Stimulated activated CD8-positive, alpha-beta memory T cell treated with anti-CD3 and anti-CD28 coated beads, Interleukin-12 subunit alpha, Interleukin-12 subunit beta, amount 100 ng/mL, for 1 hour (primary cell): ENCODE measurements around the gene SCAF4.

Experiments used
- DNase-seq: peaks from one replicate; pipeline ENCODE4 v3.0.0-alpha.2; 2020; ENCODE audit warnings: low read depth

SCAF4 gene

GRCh38 chr21:31711745-31712285 is 20.1 kb downstream of the SCAF4 start:
- no peak for DNase-seq

- DNase-seq = no peak
Measured at GRCh38 chr21:31711326-31711725, 20.6 kb downstream of the SCAF4 start.

GRCh38 chr21:31710586-31710985 is 21.3 kb downstream of the SCAF4 start:
- DNase-seq = no peak

GRCh38 chr21:31708541-31708940 is 23.4 kb downstream of the SCAF4 start:
- DNase-seq = no peak

GRCh38 chr21:31707499-31707898 is 24.4 kb downstream of the SCAF4 start:
- DNase-seq = no peak

- no peak for DNase-seq
Measured at GRCh38 chr21:31706562-31706961, 25.4 kb downstream of the SCAF4 start.

GRCh38 chr21:31700040-31700439 is 31.9 kb downstream of the SCAF4 start:
- DNase-seq = no peak

- DNase-seq = no peak
Measured at GRCh38 chr21:31698461-31698860, 33.5 kb downstream of the SCAF4 start.

GRCh38 chr21:31696424-31696823 is 35.5 kb downstream of the SCAF4 start:
- DNase-seq = no peak

- DNase-seq = no peak
Measured at GRCh38 chr21:31693222-31693621, 38.7 kb downstream of the SCAF4 start.

GRCh38 chr21:31688603-31689368 is 43.1 kb downstream of the SCAF4 start:
- no peak for DNase-seq

GRCh38 chr21:31687108-31687507 is 44.8 kb downstream of the SCAF4 start:
- no peak for DNase-seq

GRCh38 chr21:31686272-31686915 is 45.5 kb downstream of the SCAF4 start:
- no peak for DNase-seq

GRCh38 chr21:31684918-31685317 is 47.0 kb downstream of the SCAF4 start:
- DNase-seq = no peak

- no peak for DNase-seq
Measured at GRCh38 chr21:31683029-31683428, 48.9 kb downstream of the SCAF4 start.

- no peak for DNase-seq
Measured at GRCh38 chr21:31682620-31683019, 49.3 kb downstream of the SCAF4 start.

- DNase-seq = no peak
Measured at GRCh38 chr21:31678478-31678877, 53.4 kb downstream of the SCAF4 start.

GRCh38 chr21:31677047-31677446 is 54.9 kb downstream of the SCAF4 start:
- no peak for DNase-seq

- no peak for DNase-seq
Measured at GRCh38 chr21:31675960-31676359, 56.0 kb downstream of the SCAF4 start.

- no peak for DNase-seq
Measured at GRCh38 chr21:31675318-31675717, 56.6 kb downstream of the SCAF4 start.

- no peak for DNase-seq
Measured at GRCh38 chr21:31673321-31673912, 58.5 kb downstream of the SCAF4 start.

- DNase-seq = no peak
Measured at GRCh38 chr21:31671931-31672330, 60.0 kb downstream of the SCAF4 start.

- DNase-seq = no peak
Measured at GRCh38 chr21:31671146-31671716, 60.7 kb downstream of the SCAF4 start.
